C1 segment of cervical spinal cord (tissue), 14 donors: ENCODE data around the gene TSGA10.
A peak's percentile ranks its signal among the peaks of the same experiment; 100 is the strongest.
"Not testable (repeated sequence)": the region's sequence is repeated elsewhere in the genome, so short reads cannot be mapped to it uniquely, and the experiment has no call there.

Experiments
- DNase-seq, 14 donors: peaks; one replicate each; lab custom pipeline; 2025; lab: John Stamatoyannopoulos, UW

TSGA10 gene

DNA sequence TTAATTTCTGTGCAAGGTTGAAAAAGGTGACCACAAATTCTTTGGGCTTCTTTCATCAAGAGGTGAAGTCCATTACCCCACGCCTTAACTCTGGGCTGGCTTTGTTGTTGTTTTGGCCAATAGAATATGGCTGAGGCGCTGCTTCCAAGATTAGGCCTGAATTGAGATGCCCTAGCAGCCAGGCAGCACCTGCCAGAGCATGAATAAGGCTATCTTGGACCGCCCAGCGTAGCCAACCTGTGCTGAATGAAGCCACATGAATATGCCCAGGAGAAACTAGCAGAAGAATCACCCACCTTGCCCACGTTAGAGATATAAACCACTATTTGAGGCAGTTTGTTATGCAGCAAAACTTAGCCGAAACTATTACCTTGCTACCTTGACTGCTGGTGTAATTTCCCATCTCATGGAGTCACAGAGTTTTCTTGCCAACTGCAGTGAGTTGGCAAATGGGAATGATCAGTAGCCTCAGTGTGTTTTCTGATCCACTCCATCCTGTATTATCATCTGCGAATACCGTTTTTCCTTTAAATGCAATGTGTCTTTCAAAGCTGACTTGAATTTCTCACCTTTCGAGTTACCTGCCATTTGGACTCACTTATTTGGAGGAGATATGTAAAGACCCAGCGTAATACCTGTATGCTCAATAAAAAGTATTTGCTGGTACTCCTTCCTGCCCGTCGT, 679 bp downstream of the TSGA10 start:
- DNase-seq = peak in 5 of 14 donors; percentile 3 to 71 (median 9)

DNA sequence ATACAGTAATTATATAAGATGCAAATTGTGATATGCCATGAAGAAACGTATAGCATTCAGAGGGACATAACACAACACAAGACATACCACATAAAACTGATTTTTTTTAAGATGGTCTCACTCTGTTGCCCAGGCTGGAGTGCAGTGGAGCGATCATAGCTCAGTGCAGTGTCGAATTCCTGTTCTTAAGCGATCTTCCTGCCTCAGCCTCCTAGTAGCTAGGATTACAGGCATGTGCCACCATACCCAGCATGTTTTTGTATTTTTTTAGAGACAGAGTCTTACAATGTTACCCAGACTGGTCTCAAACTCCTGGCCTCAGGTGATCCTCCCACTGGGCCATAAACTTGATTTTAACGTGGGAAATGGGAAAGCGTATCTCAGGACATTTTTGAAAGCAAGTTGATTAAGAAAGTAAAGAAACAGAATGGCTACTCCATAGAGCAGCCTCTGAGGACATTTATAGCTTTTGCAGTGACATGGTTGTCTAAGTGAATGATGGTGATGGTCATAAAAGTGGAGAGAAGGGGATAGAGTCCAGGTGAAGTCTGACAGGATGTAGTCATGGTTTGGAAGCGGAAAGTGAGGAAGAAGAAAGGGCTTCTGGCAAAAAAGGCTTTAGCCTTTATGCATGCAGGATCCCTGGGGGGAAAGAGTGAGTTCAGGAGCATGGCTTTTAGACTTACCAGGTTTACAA, 2.4 kb downstream of the TSGA10 start:
- DNase-seq = no peak

DNA sequence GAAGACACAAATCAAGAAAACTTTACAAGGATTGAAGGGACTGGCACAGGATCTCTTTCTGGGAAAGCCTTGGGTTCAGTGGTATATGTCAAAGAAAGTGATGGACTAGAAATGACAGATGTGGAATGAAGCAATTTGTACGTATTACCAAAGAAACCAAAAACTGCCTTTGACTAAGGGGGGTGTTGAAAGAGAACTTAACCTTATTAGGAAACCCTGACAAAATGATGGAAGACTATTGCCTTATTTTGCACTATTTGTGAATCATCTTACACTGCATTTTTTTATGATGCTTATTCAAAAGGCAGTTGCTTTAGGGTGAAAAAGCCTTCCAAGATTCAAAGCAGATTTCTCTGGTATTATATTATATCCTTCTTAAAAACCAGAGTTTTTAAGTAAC, 4.0 kb downstream of the TSGA10 start:
- no peak for DNase-seq

DNA sequence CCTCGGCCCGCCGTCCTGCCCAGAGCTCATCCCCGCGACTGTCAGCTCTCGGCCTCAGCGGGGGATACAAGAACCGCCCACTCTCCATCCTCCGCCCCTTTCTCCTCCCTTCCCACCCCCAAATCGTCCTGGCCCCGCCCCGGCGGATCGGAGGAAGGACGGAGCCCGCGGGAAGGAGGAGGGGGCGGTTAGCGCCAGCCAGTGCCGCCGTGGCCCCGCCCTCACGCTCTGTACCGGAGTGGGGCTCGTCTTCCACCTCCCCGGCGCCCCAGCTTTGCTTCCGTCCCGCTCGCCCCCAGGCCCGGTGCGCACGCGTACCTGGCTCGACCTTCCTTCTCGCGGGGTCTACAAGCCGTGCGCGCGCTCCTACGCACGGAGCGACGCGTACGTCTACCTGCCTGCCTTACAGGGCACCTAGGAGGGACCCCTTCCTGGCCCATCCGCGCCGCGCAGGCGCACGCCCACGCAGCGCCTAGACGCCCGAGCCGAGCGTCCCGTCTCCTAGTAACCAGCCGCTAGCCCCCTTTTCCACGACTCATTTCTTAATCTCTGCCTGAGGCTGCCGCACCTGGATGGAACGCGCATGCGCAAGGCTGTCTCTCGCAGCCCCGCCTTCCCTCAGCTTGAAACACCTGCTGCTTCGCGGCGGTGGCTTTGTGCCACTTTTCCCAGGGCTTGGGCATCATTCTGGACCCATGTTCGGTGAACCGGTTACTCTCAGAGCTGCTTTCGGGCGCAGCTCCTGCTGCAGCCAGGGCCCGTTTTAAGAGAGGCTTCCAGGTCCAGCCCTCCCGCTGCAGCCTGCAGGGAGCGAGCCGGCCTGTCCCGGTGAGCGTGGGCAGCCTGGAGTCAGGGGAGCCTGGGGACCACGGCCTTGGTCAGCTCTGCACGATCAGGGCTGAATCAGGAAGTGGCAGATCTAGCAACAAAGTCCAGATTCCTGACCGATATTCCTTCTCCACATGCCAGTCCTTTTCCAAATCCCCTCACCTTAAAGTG, 13.3 kb downstream of the TSGA10 start, which contains the start of gene C2orf15:
Gene C2orf15 (plus strand): TSS at position 598 of the 999 bp plus-strand sequence. CDS start 8,852 bp downstream, outside the sequence.
- DNase-seq = peak; percentile 55 to 100 (median 88)

DNA sequence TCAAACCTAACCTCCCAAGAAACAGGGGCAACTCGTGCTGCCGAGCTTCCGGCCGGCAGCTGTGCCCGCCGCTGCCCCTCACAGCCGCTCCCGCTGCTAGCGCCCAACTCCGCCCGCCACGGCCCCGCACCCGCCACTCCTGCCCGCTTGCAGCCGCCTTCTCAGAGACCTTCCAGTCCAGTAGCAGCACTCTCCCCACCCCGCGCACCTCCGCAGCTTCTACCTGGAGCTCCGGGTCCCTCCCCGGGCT, 14.0 kb downstream of the TSGA10 start:
- no peak for DNase-seq

DNA sequence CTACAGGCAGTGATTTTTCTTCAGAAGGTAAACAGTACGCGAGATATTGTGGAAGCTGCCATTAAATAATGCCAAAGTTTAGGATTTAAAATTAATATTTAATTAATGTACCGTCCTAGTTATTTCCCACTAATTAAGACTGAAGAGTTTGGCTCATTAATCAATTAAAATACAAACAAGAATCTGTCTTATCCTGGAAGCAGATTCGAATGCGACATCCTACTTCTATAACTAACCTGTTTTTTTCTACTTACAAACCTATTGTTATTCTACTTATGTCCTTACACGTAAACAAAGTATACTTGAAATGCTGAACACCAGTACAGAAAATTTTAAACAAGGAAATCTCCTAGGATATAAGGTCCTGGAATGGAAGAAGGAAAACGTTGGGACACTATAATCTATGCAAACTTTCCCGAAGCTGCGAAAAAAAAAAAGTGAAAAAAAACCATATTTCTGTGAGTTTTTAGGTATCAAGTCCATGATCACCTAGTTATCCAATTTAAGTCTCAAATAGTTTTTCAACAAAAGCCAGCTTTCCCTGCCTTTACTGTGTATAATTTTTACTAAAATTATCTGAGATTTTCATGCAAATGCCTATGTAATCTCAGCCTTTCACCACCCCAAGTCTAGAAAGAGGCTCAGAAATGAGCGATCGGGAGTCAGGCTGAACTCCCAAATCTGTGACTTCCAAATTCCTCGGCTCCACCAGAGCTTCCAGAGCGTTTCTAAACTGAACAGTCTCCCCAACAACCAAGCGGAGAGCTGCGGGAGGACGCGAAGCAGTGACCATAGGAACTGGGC, 14.5 kb downstream of the TSGA10 start:
- DNase-seq = no peak

DNA sequence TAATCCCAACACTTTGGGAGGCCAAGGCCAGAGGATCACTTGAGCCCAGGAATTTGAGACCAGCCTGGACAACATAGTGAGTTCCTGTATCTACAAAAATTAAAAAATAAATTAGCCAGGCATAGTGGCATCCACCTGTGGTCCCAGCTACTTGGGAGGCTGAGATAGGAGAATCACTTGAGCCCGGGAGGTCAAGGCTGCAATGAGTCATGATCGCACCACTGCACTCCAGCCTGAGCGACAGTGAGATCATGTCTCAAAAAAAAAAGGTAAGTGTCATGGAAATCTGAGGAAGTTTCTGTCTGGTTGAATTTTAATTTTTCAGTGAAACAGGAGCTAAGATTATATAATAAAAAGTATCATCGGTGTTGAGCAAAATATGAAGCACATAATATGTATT, 15.7 kb downstream of the TSGA10 start:
- no peak for DNase-seq

DNA sequence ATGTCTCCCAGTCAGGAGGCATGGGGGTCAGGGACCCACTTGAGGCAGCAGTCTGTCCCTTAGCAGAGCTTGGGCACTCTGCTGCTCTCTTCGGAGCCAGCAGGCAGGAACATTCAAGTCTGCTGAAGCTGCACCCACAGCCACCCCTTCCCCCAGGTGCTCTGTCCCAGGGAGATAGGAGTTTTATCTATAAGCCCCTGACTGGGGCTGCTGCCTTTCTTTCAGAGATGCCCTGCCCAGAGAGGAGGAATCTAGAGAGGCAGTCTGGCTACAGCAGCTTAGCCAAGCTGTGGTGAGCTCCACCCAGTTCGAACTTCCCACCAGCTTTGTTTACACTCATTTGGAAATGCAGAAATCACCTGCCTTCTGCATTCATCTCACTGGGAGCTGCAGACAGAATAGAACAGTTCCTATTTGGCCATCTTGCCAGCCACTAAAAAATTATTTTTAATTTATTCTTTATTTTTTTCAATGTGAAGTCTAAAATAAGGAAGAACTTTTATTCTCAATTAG, 19.6 kb downstream of the TSGA10 start:
- DNase-seq = not testable (repeated sequence)

DNA sequence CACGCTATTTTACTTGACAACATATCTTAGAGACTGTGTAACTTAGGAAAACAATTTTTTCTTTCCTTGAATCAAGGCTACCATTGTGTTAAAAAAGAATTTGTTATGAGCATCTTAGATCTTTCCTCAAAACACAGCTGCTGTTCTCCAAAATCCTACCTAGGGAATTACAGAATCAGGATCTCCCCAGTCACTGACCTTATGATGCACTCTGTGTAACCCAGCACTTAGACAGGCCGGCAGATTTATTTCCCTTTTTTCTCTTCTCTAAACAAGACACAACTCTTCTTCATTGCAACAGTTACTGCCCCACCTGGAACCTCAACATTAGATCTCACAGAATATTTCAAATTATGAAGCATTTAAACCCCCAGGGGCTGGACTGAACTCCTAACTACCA, 26.8 kb downstream of the TSGA10 start:
- no peak for DNase-seq

DNA sequence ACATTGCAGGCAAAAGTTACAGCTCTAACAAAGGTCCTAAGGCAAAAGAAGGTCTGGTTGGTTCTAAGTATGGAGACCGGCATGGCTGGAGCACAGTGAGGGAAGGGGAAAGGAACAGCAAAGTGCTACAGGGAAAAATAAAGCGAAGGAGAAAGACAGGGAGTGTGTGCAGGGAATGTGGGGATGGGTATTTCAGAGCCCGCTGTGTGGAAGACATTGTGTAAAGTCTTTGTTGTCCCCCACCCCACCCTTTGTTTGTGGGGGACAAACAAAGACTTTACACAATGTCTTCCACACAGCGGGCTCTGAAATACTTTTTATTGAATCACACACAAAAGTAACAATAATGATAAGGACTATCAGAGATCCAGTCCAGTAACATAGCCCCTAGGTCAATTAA, 42.1 kb downstream of the TSGA10 start:
- DNase-seq = peak in 3 of 14 donors; percentile 1 to 8 (median 3)

DNA sequence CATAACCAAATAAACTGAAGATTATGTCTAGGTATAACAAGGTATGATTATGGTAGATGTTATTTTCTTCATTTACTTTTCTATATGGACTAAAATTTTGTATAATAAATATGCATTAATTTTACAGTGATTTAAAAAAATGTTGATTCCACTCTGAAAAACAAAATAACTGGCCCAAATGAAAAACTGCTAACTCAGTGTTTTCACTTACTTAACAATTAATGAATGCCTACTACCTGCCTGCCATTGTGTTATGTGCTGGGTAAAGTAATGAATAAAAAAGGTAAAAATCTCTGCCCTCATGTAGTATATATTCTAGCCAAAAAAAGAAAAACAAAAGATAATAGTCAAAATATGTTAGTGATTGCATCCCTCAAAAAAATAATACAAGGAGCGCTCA, 42.8 kb downstream of the TSGA10 start:
- no peak for DNase-seq

DNA sequence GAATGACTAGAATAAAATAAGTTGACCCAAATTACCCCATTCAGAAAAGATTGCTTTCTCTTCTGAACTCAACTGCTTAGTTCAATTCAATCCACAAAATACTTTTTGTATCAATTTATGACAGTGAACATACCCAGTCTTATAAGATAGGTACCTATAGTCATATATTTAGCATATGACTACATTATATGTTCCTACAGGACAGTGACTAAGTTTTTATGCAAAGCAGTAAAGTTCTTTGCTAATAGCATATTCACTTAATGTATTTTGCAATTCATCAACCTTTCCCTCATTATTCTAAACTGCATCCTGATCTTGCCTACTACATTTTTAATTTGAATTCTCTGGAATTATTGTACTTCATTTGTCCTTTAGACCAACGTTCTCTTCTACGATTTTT, 43.5 kb downstream of the TSGA10 start:
- DNase-seq = no peak

DNA sequence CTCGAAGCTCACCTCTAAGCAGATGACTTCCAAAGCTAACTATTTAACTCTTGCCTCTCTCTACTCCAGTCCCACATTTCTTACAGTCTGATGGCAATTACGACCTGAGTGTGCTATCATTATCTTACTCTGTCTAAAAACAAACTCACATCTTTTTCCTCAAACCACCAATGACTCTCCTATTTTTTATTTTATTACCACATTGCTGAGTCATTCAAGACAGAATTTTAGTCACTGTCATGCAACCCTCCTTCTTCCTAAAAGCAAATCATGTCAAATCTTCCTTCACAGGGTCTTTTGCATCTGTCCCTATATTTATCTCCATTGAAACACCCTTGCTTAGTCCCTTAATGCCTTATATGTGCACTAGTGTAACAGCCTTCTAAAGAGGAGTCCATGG, 47.8 kb downstream of the TSGA10 start:
- DNase-seq = no peak

DNA sequence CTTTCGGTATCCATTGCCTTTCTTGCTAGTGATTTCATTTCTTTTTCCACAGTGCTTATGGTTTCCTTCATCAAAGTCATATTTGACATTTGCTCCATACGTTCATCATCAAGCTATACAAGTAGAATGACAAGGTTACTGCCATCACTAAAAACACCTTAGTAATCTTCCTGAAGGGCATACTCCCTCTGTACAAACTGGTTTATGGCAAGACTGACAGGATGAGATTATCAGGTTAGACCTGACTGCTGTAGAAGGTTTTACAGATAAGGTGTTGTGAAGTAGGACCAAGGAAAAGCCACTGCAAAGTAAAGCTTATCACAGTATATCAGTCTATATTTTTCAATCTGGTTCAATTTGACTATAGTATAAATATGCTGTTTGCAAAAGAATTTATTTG, 50.7 kb downstream of the TSGA10 start:
- no peak for DNase-seq

DNA sequence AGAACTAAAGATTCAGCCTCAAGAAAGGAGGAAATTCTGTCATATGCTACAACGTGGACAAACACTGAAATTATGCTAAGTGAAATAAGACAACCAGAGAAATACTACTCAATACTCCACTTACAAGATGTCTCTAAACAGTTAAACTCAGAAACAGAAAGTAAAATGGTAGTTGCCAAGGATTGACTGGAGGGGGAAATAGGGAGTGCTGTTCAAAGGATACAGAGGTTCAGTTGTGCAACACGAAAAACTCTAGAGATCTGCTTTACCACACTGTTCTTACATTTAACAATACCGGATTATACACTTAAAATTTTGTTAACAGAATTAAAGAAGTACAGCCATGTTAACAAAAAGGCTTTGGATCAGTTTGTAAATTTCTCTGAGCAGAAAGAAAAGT, 53.0 kb downstream of the TSGA10 start:
- DNase-seq = no peak

DNA sequence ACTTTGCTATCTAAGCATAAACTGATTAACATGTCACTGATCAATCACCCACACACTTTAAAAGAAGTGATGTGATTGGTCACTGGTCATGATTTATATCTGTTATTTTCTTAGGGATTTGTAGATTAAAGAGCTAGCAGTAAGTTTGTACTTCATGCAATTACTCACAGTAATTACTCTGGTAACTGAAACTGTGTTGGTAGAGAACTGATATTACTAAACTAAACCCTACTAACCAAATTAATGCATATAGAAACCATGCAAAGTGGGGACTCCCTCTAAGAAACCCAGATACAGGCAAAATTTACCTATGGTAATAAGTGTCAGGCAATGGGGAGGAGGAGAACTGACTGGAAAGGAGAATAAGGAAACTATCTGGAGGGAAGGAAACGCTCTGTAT, 58.0 kb downstream of the TSGA10 start:
- DNase-seq = no peak

DNA sequence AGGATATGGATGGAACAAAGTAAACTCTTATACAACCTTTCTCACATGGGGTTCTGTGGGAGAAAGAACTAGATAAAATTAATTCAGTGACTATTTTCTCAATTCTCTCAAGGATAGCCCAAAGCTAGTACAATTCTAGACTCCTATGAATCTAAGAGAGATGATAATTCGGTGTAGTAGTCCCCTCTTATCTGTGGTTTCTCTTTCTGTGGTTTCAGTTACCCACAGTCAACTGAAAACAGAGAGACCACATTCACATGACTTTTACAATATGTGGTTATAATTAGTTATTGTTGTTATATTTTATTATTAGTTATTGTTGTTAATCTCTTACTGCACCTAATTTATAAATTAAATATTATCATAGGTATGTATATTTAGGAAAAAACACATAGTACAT, 66.7 kb downstream of the TSGA10 start:
- DNase-seq = no peak

DNA sequence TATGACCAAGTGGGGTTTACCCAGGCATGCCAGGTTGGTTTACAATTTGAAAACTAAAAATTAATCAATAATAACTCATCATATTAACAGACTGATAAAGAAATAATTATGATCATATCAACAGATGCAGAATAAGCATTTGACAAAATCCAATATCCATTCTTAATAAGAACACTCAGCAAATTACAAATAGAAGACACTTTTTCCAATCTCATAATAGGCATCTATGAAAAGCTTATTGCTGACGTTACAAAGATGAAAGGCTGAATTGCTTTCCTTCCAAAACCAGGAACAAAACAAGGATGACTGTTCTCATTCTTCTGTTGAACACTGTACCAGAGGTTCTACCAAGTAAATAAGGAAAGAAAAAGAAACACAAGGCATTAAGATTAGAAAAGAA, 68.4 kb downstream of the TSGA10 start:
- DNase-seq = no peak

DNA sequence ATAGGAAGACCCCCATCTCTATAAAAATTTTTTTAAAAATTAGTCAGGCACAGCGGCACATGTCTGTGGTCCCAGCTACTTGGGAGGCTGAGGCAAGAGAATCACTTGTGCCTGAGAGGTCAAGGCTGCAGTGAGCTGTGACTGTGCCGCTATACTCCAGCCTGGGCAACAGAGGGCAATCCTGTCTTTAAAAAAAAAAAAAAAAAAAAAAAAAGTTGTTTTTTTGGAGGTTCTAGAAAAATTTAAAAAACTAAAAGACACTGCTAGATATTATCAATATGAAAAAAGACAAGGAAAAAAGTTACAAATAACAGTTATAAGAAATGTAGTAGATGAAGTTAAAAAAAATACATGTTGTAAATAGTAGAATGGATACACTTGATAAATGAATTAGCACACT, 69.3 kb downstream of the TSGA10 start:
- DNase-seq = no peak

DNA sequence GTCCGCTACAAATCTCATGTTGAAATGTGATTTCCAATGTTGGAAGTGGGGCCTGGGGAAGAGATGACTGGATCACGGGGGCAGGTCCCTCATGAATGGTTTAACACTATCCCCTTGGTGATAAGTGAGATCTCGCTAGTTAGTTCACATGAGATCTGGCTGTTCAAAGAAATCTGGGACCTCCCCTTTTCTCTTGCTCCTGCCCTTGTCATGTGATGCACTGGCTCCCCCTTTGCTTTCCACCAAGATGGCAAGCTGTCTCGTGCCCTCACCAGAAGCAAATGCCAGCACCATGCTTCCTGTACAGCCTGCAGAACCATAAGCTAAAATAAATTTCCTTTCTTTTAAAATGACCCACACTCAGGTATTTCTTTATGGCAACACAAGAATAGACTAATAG, 70.5 kb downstream of the TSGA10 start:
- DNase-seq = no peak

DNA sequence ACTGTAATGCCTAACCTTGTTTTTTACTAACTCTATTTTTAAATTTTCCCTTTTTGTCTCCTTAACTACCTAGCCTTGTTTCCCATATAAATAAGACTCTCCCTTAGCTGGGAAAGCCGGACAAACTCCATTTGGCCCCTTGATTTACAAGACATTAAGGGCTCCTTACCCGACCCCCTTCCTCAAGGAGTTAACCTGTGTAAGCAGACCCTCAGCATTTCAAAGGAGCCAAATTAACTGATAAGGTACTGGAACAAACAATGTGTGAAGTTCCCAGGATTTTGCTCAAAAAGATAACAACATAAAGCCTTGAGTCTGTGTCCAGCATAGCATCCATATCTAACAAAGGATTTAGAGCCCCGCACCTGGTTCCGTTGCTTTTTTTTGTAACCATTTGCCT, 72.9 kb downstream of the TSGA10 start:
- no peak for DNase-seq
